Tibial nerve (tissue), 3 donors: ENCODE measurements around the gene TGOLN2.

Experiments
- CTCF ChIP-seq, 5 experiments: fragments of 200-600 bp in 3 of 5; fragments of 450-650 bp in 2 of 5; sonication (generic) in 3 of 5; IDR thresholded peaks; one replicate each; pipeline ENCODE4 v1.5.1; 2016 to 2019; ENCODE audit warnings: antibody characterized with exemption in 5 of 5, mild to moderate bottlenecking in 3 of 5, moderate library complexity in 2 of 5
- POLR2A ChIP-seq, 2 donors: fragments of 450-650 bp; IDR thresholded peaks; one replicate each; pipeline ENCODE4 v1.6.1; 2017; ENCODE audit warnings: antibody characterized with exemption in 2 of 2, mild to moderate bottlenecking in 2 of 2, moderate library complexity in 2 of 2

DNA sequence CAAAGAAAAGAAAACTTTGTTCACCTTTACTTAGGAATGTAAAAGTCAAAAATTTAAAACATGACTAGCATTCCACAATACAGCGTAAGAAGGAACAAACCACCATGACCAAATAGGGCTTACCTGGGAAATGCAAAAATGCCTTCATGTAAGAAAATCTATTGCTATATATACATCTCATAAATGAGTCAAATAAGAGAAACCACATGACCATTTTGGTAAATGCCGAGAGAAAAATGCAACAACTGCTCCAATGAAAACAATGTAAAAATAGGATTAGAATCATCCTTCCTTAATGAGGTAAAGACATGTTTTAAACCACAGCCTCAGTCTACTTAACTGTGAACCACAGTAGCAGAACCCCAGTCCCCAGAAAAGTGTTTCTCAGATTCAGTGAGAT, 49.4 kb downstream of the TGOLN2 start:
- TF ChIP-seq CTCF (IDR thresholded peaks at IDR 0.05) (no peak), POLR2A (IDR thresholded peaks at IDR 0.05) (no peak)
